ENCODE measurements around the gene ZGPAT. TPM values are rescaled to one million over a fixed set of nuclear protein-coding genes. Genes with fewer than 3 reads are reported as not detected.

ZGPAT gene
- total and polyA plus RNA-seq, 10 of the 15 experiments (the other 5 are each of a cell fraction or from before 2014, with no cell fraction given) = 0.58 to 52.9 (median 18.0) TPM

DNA sequence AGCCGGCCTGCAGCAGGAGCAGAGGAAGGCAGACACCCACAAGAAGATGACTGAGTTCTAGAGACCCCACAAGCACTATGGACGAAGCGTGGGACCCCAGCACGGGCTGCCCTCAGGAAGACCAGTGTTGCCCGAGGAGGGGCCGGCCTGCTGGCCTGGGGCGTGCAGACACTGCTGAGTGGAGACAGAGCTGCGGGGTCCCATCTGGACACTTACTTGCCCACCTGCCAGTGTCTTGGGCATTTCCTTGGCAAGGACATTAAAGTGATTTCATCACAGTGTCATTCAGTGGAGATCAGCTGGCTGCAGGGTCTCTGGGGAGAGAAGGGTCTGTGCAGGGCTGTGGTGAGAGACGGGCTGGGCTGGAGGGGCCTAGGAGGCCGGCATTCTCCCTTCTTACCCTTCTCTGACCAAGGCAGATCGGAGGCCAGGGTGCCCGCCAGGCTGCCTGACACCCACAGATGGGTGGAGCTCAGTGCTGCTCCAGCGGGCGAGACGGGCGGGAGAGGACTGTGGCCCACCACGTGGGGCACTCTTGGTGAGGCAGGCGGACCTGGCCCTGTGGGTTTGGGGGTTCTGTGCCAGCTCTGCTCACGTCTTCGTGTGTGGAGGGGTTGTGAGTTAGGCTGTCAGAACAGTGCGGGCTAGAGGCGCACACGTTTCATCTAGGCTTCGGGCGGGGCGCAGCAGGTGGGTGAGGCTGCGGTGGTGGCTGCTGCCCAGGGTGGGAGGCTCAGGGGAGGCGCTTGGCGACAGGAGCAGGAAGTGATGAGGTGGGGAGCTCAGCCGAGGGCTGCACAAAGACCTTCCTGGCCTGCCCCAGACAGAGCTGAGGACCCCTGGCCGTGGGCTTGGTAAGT is 28.2 kb downstream of the ZGPAT start, which contains the start of gene LIME1 (continued):
- TF ChIP-seq KAT2A (conservative IDR thresholded peaks at IDR 0.05; ENCODE audit: control insufficient read depth, low read depth, low read length) = no peak
- TF ChIP-seq RFX5 (IDR thresholded peaks at IDR 0.05; ENCODE audit: low read depth, low read length) = no peak
- TF ChIP-seq SUZ12 (IDR thresholded peaks at IDR 0.05; ENCODE audit: unreplicated experiment) = no peak
- TF ChIP-seq, protein P1, sequence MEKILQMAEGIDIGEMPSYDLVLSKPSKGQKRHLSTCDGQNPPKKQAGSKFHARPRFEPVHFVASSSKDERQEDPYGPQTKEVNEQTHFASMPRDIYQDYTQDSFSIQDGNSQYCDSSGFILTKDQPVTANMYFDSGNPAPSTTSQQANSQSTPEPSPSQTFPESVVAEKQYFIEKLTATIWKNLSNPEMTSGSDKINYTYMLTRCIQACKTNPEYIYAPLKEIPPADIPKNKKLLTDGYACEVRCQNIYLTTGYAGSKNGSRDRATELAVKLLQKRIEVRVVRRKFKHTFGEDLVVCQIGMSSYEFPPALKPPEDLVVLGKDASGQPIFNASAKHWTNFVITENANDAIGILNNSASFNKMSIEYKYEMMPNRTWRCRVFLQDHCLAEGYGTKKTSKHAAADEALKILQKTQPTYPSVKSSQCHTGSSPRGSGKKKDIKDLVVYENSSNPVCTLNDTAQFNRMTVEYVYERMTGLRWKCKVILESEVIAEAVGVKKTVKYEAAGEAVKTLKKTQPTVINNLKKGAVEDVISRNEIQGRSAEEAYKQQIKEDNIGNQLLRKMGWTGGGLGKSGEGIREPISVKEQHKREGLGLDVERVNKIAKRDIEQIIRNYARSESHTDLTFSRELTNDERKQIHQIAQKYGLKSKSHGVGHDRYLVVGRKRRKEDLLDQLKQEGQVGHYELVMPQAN (conservative IDR thresholded peaks at IDR 0.05) = 0 out of 2 replicates have a peak, but pooled peaks have one; percentile 24
- TF ChIP-seq, protein P2, sequence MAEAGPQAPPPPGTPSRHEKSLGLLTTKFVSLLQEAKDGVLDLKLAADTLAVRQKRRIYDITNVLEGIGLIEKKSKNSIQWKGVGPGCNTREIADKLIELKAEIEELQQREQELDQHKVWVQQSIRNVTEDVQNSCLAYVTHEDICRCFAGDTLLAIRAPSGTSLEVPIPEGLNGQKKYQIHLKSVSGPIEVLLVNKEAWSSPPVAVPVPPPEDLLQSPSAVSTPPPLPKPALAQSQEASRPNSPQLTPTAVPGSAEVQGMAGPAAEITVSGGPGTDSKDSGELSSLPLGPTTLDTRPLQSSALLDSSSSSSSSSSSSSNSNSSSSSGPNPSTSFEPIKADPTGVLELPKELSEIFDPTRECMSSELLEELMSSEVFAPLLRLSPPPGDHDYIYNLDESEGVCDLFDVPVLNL (IDR thresholded peaks at IDR 0.05; ENCODE audit: low read depth, low read length) = no peak
- TF ChIP-seq, protein P3, sequence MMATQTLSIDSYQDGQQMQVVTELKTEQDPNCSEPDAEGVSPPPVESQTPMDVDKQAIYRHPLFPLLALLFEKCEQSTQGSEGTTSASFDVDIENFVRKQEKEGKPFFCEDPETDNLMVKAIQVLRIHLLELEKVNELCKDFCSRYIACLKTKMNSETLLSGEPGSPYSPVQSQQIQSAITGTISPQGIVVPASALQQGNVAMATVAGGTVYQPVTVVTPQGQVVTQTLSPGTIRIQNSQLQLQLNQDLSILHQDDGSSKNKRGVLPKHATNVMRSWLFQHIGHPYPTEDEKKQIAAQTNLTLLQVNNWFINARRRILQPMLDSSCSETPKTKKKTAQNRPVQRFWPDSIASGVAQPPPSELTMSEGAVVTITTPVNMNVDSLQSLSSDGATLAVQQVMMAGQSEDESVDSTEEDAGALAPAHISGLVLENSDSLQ (IDR thresholded peaks at IDR 0.05) = no peak
- no peak for TF ChIP-seq KLF5 (IDR thresholded peaks at IDR 0.05; ENCODE audit: partially characterized antibody)
- no peak for TF ChIP-seq SREBF1 (IDR thresholded peaks at IDR 0.05; ENCODE audit: low read length)
- no peak for TF ChIP-seq RBBP5 (conservative IDR thresholded peaks at IDR 0.05)
- TF ChIP-seq EED (IDR thresholded peaks at IDR 0.05; ENCODE audit: low read depth) = no peak
- no peak for TF ChIP-seq ZNF217 (IDR thresholded peaks at IDR 0.05)
- TF ChIP-seq, protein P4, sequence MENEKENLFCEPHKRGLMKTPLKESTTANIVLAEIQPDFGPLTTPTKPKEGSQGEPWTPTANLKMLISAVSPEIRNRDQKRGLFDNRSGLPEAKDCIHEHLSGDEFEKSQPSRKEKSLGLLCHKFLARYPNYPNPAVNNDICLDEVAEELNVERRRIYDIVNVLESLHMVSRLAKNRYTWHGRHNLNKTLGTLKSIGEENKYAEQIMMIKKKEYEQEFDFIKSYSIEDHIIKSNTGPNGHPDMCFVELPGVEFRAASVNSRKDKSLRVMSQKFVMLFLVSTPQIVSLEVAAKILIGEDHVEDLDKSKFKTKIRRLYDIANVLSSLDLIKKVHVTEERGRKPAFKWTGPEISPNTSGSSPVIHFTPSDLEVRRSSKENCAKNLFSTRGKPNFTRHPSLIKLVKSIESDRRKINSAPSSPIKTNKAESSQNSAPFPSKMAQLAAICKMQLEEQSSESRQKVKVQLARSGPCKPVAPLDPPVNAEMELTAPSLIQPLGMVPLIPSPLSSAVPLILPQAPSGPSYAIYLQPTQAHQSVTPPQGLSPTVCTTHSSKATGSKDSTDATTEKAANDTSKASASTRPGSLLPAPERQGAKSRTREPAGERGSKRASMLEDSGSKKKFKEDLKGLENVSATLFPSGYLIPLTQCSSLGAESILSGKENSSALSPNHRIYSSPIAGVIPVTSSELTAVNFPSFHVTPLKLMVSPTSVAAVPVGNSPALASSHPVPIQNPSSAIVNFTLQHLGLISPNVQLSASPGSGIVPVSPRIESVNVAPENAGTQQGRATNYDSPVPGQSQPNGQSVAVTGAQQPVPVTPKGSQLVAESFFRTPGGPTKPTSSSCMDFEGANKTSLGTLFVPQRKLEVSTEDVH (IDR thresholded peaks at IDR 0.05; ENCODE audit: low read depth, partially characterized antibody) = no peak
- TF ChIP-seq RCOR1 (conservative IDR thresholded peaks at IDR 0.05; ENCODE audit: low read depth, low read length) = no peak
- no peak; the same call in 1 of the 2 replicates for TF ChIP-seq RAD51 (IDR thresholded peaks at IDR 0.05)
- no peak for TF ChIP-seq NR2F1 (conservative IDR thresholded peaks at IDR 0.05)
- TF ChIP-seq, protein P5, sequence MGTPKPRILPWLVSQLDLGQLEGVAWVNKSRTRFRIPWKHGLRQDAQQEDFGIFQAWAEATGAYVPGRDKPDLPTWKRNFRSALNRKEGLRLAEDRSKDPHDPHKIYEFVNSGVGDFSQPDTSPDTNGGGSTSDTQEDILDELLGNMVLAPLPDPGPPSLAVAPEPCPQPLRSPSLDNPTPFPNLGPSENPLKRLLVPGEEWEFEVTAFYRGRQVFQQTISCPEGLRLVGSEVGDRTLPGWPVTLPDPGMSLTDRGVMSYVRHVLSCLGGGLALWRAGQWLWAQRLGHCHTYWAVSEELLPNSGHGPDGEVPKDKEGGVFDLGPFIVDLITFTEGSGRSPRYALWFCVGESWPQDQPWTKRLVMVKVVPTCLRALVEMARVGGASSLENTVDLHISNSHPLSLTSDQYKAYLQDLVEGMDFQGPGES (IDR thresholded peaks at IDR 0.05) = no peak
- no peak for TF ChIP-seq CBX5 (IDR thresholded peaks at IDR 0.05; ENCODE audit: low read depth)
- TF ChIP-seq, protein P6, sequence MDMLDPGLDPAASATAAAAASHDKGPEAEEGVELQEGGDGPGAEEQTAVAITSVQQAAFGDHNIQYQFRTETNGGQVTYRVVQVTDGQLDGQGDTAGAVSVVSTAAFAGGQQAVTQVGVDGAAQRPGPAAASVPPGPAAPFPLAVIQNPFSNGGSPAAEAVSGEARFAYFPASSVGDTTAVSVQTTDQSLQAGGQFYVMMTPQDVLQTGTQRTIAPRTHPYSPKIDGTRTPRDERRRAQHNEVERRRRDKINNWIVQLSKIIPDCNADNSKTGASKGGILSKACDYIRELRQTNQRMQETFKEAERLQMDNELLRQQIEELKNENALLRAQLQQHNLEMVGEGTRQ (IDR thresholded peaks at IDR 0.05; ENCODE audit: borderline replicate concordance, low read depth, low read length) = no peak; the same call in 1 of the 2 replicates

All from GM12878 (cell line).